Parathyroid adenoma (tissue), 2 donors: ENCODE results near the gene UBAP1.
"Not testable (repeated sequence)": the region's sequence is repeated elsewhere in the genome, so short reads cannot be mapped to it uniquely, and the experiment has no call there.

Source experiments
- H2AFZ ChIP-seq: fragments of 300-600 bp; sonication (generic); one replicate; pipeline ENCODE4 v1.7.0; 2017; ENCODE audit warnings: antibody characterized with exemption, mild to moderate bottlenecking
- H3K27ac ChIP-seq: fragments of 300-600 bp; sonication (generic); one replicate; pipeline ENCODE4 v1.7.0; 2017
- H3K27me3 ChIP-seq: fragments of 300-600 bp; sonication (generic); one replicate; pipeline ENCODE4 v1.7.0; 2017; ENCODE audit warnings: low read length; ENCODE audit not compliant: control insufficient read depth, insufficient read depth
- H3K36me3 ChIP-seq: fragments of 300-600 bp; sonication (generic); one replicate; pipeline ENCODE4 v1.7.0; 2017; ENCODE audit warnings: low read length; ENCODE audit not compliant: control insufficient read depth, insufficient read depth
- H3K4me1 ChIP-seq: fragments of 300-600 bp; sonication (generic); one replicate; pipeline ENCODE4 v1.7.0; 2017; ENCODE audit warnings: control low read depth
- H3K4me2 ChIP-seq: fragments of 300-600 bp; sonication (generic); one replicate; pipeline ENCODE4 v1.7.0; 2017; ENCODE audit warnings: low read length
- H3K4me3 ChIP-seq: fragments of 300-600 bp; sonication (generic); one replicate; pipeline ENCODE4 v1.7.0; 2017; ENCODE audit warnings: low read depth, low read length
- H3K79me2 ChIP-seq: fragments of 300-600 bp; sonication (generic); one replicate; pipeline ENCODE4 v1.7.0; 2017; ENCODE audit warnings: control low read depth
- H3K9ac ChIP-seq: fragments of 300-600 bp; sonication (generic); one replicate; pipeline ENCODE4 v1.7.0; 2017; ENCODE audit warnings: mild to moderate bottlenecking
- H3K9me3 ChIP-seq: fragments of 300-600 bp; sonication (generic); one replicate; pipeline ENCODE4 v1.7.0; 2017; ENCODE audit warnings: low read length; ENCODE audit not compliant: control insufficient read depth
- CTCF ChIP-seq: fragments of 300-600 bp; sonication (generic); IDR thresholded peaks from one replicate; pipeline ENCODE4 v1.7.0; 2017; ENCODE audit warnings: antibody characterized with exemption, mild to moderate bottlenecking
- donor health status: primary hyperparathyroidism.

The UBAP1 gene

GRCh38 chr9:34233672-34234071 is 54.8 kb downstream of the UBAP1 start:
- H3K27ac ChIP-seq = no peak overlapping the region
- peaks cover 3% of the 10 kb centered on the region for H3K79me2 ChIP-seq
- H3K9me3 ChIP-seq = no peaks in the 10 kb centered on the region
- H3K4me3 ChIP-seq = no peak overlapping the region
- H2AFZ ChIP-seq = no peak overlapping the region
- no peak for TF ChIP-seq CTCF
- no peaks in the 10 kb centered on the region for H3K27me3 ChIP-seq
- H3K4me2 ChIP-seq = no peak overlapping the region
- H3K9ac ChIP-seq = no peak overlapping the region
- H3K36me3 ChIP-seq = no peaks in the 10 kb centered on the region
- no peaks in the 10 kb centered on the region for H3K4me1 ChIP-seq

- no peak overlapping the region for H3K27ac ChIP-seq
- no peaks in the 10 kb centered on the region for H3K9me3 ChIP-seq
- H3K79me2 ChIP-seq = no peaks in the 10 kb centered on the region
- TF ChIP-seq CTCF = no peak
- H3K4me2 ChIP-seq = no peak overlapping the region
- no peaks in the 10 kb centered on the region for H3K4me1 ChIP-seq
- no peak overlapping the region for H3K4me3 ChIP-seq
- H3K27me3 ChIP-seq = no peaks in the 10 kb centered on the region
- no peak overlapping the region for H2AFZ ChIP-seq
- H3K9ac ChIP-seq = no peak overlapping the region
- no peaks in the 10 kb centered on the region for H3K36me3 ChIP-seq
Measured at GRCh38 chr9:34237836-34238235, 59.0 kb downstream of the UBAP1 start.

GRCh38 chr9:34240006-34240405 is 61.2 kb downstream of the UBAP1 start:
- no peak overlapping the region for H3K9ac ChIP-seq
- no peaks in the 10 kb centered on the region for H3K4me1 ChIP-seq
- no peaks in the 10 kb centered on the region for H3K36me3 ChIP-seq
- no peak overlapping the region for H2AFZ ChIP-seq
- H3K27me3 ChIP-seq = no peaks in the 10 kb centered on the region
- H3K79me2 ChIP-seq = no peaks in the 10 kb centered on the region
- TF ChIP-seq CTCF = no peak
- no peaks in the 10 kb centered on the region for H3K9me3 ChIP-seq
- H3K4me2 ChIP-seq = no peak overlapping the region
- no peak overlapping the region for H3K27ac ChIP-seq
- H3K4me3 ChIP-seq = no peak overlapping the region

DNA sequence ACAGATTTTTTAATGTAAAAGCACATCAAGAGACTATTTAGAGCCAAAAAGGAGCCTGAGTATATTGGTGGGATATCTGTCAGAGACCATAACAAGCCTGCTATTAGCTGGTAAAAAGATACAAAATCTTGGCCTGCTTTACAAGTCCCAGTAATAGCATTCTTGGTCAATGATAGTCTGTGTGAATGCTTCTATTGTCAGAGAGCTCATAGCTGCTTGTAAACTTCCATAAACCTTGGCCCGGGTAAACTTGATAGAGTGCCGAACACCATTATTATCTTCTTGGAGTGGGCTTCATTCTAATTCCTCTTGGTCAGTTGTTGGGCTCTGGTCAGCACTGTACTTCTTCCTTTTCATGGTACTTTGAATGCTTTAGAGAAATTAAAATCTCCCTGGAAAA is 64.0 kb downstream of the UBAP1 start:
- Histone ChIP-seq H3K4me2 (no peak overlapping the region), H3K9ac (no peak overlapping the region), H3K27me3 (no peaks in the 10 kb centered on the region), H3K79me2 (no peaks in the 10 kb centered on the region), H2AFZ (no peak overlapping the region), H3K4me1 (no peaks in the 10 kb centered on the region), H3K27ac (no peak overlapping the region), H3K9me3 (no peaks in the 10 kb centered on the region), H3K36me3 (no peaks in the 10 kb centered on the region), H3K4me3 (no peak overlapping the region)
- no peak for TF ChIP-seq CTCF

DNA sequence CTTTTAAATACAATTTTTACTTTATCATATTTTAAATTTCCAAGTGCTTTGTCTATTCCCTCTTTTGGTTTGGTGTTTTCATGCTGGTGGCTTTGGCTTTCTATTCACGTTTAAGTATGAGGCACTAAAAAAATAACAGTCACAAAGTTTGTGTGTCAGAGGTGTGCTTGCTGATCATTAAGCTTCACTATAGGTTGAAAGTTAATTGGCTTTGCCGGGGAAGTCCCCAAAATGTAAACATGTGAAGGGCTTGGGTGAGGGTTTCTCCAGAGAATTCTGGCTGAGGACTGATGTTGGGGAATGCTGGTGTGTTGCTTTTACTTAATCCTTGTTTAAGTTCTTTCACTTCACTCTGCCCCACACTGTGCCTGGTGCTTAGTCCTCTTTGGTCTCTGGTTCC is 66.4 kb downstream of the UBAP1 start:
- H2AFZ ChIP-seq, H3K27me3 ChIP-seq, H3K4me3 ChIP-seq, H3K27ac ChIP-seq, H3K36me3 ChIP-seq, H3K79me2 ChIP-seq, H3K4me1 ChIP-seq, H3K9ac ChIP-seq, H3K4me2 ChIP-seq, H3K9me3 ChIP-seq: not testable (repeated sequence)
